Measurements from ENCODE around the gene GOSR2. TPM values are rescaled to one million over a fixed set of nuclear protein-coding genes. Genes with fewer than 3 reads are reported as not detected.

Gene GOSR2
- total and polyA plus RNA-seq, 2 of the 13 experiments (the other 11 are each of a cell fraction or from before 2014, with no cell fraction given), result 61.5 to 63.9 TPM

DNA sequence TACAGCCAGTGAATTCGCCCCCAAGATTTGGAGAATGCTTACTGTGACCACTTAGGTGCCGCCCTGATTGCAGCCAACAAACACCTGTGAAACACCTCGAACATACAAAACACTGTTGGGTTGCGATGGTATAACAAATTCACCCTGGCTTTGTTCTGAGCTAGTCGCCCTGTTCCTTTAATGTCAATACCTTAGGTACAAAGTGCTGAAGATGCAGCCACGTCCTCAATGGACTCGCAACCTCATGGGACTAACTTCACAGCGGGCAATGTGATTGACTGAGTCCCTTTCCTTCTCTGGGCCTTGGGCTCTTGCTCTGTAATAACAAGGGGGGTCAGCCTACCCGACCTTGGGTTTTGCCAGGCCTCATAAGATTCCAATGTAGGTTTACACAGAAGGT lies 28.9 kb upstream of the GOSR2 start (continued):
- no peak for TF ChIP-seq ZNF790 (CRISPR knock-in tag; IDR thresholded peaks at IDR 0.05; ENCODE audit: borderline replicate concordance)
- TF ChIP-seq ZNF446 (CRISPR knock-in tag; IDR thresholded peaks at IDR 0.05), result no peak
- 0 out of 2 replicates have a peak, but pooled peaks have one; percentile 31 for TF ChIP-seq ZMYM4 (CRISPR knock-in tag; IDR thresholded peaks at IDR 0.05)
- no peak for TF ChIP-seq ZNF142 (CRISPR knock-in tag; IDR thresholded peaks at IDR 0.05)

GRCh38 chr17:46894476-46895151 lies 28.3 kb upstream of the GOSR2 start:
- Histone ChIP-seq H3K27me3 (ENCODE audit: control insufficient read depth in 1 of 2, insufficient read depth in 2 of 2, low read length in 2 of 2) (peaks cover 2 to 44% of the 10 kb centered on the region in 2 experiments; a peak in 4 of 5 replicates), H4K20me1 (ENCODE audit: insufficient read depth, low read length) (no peaks in the 10 kb centered on the region; the same call in 1 of the 2 replicates), H3K4me3 (replicated peaks in 1 of 3; ENCODE audit: insufficient read depth in 1 of 3, low read depth in 2 of 3, low read length in 3 of 3) (peak overlapping the region; percentile 3 to 45 (median 13); a peak in 3 of 6 replicates), H3K9me3 (ENCODE audit: low read length) (no peaks in the 10 kb centered on the region), H2AFZ (ENCODE audit: low read length) (peak overlapping the region; percentile 49), H3K4me1 (ENCODE audit: insufficient read depth, low read length) (peaks cover 36% of the 10 kb centered on the region), H3K9ac (ENCODE audit: insufficient read depth, low read depth, low read length) (no peak overlapping the region), H3K4me2 (ENCODE audit: low read depth, low read length) (peak overlapping the region; percentile 60), H3K27ac (ENCODE audit: extremely low read length, insufficient read depth, low read length) (no peak overlapping the region), H3K79me2 (ENCODE audit: insufficient read depth, low read length) (no peaks in the 10 kb centered on the region), H3K36me3 (replicated peaks in 1 of 2; ENCODE audit: control insufficient read depth in 1 of 2, insufficient read depth in 2 of 2, low read length in 2 of 2) (no peaks in the 10 kb centered on the region)
- intact Hi-C loops (cut with micrococcal nuclease; ENCODE audit: unreplicated experiment) (no loop called here), in situ Hi-C loops (cut with HindIII; ENCODE audit: extremely low pct_ligation_motif_present, low pct_unique_long_range_greater_than_20kb) (no loop called here)
- DNase-seq (ENCODE audit: low spot score), result no peak
- no peak for FAIRE-seq
- WGBS (ENCODE audit: low lambda C conversion rate), result 22% methylated on average over 24 of the region's 29 CpGs
- ChIA-PET CTCF (ENCODE audit: low intra/inter-chr PET ratio, low total read pairs) (no interaction called here), POLR2A (interaction anchor here (1.4 kb wide), 1 partner anchor 24 kb away, joined by 5 read pairs; no protein-coding TSS in a partner anchor)
- peak; percentile 77 for ATAC-seq
- BruUV-seq (replicated peaks), result no TSS peak
- TF ChIP-seq ZNF788 (CRISPR knock-in tag; IDR thresholded peaks at IDR 0.05; ENCODE audit: borderline replicate concordance) (peak; percentile 41; the same call in 1 of the 2 replicates), CTCF (CRISPR knock-in tag; IDR thresholded peaks at IDR 0.05) (0 out of 2 replicates have a peak, but pooled peaks have one; percentile 2), HINFP (CRISPR knock-in tag; IDR thresholded peaks at IDR 0.05; ENCODE audit: low read depth) (0 out of 2 replicates have a peak, but pooled peaks have one; percentile 34), ZNF17 (CRISPR knock-in tag; IDR thresholded peaks at IDR 0.05) (no peak), IRX3 (CRISPR knock-in tag; IDR thresholded peaks at IDR 0.05; ENCODE audit: borderline replicate concordance, low read depth) (0 out of 2 replicates have a peak, but pooled peaks have one; percentile 15)
- TF ChIP-seq, protein P1, sequence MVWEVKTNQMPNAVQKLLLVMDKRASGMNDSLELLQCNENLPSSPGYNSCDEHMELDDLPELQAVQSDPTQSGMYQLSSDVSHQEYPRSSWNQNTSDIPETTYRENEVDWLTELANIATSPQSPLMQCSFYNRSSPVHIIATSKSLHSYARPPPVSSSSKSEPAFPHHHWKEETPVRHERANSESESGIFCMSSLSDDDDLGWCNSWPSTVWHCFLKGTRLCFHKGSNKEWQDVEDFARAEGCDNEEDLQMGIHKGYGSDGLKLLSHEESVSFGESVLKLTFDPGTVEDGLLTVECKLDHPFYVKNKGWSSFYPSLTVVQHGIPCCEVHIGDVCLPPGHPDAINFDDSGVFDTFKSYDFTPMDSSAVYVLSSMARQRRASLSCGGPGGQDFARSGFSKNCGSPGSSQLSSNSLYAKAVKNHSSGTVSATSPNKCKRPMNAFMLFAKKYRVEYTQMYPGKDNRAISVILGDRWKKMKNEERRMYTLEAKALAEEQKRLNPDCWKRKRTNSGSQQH (CRISPR knock-in tag; IDR thresholded peaks at IDR 0.05; ENCODE audit: low read depth), result 0 out of 2 replicates have a peak, but pooled peaks have one; percentile 25

Data from HepG2 (cell line).